GM19351 (cell line): ENCODE results near the gene DUSP16.
"Not testable (repeated sequence)": the region's sequence is repeated elsewhere in the genome, so short reads cannot be mapped to it uniquely, and the experiment has no call there.

Source experiments
- ATAC-seq: cut with Tn5 transposase; IDR thresholded peaks from one replicate; pipeline ENCODE4 v1.9.1; 2021; ENCODE audit warnings: mild to moderate bottlenecking, moderate library complexity; ENCODE audit not compliant: unreplicated experiment

Gene DUSP16

GRCh38 chr12:12473223-12473622 is 89.4 kb downstream of the DUSP16 start:
- no peak for ATAC-seq

GRCh38 chr12:12471982-12472961 is 90.4 kb downstream of the DUSP16 start:
- ATAC-seq, result not testable (repeated sequence)

- ATAC-seq, result no peak
Measured at GRCh38 chr12:12470751-12471306, 91.8 kb downstream of the DUSP16 start.

DNA sequence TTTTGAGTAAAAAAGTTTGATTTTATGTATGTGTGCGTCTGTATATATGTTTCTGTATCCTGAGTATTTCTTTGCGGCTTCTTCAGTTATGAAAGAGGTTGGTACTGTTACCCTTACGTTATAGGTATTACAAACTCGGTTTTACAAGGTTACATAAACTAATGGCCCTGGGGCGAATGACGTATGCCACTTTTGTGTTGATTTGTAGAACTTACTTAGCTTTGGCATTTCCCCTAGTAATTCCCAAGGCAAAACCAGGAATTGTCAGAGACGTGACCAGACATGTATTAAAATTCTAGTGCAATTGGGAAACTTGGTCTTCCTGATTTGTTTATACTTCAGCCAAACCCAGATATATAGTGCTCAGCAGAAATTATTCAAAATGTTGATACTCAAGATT is 93.3 kb downstream of the DUSP16 start:
- no peak for ATAC-seq

DNA sequence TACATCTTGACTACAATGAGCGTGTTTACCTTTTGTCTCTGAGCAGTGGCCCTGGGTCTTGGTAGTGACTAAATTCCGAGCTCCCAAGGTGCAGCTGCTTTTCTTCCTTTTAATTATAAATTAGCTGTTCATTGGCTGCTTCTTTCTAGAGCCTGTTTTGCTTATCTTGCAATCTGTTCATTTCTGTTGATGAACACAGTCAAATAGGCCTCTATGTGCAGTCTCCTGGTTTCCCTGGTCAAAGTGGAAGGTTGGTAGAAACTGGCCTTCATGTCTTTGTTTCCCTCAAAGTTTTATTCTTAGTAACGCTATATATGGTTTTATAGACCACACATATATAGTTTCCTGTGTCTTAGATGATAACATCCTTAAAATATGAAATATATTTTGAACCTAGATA is 94.1 kb downstream of the DUSP16 start:
- ATAC-seq, result no peak

DNA sequence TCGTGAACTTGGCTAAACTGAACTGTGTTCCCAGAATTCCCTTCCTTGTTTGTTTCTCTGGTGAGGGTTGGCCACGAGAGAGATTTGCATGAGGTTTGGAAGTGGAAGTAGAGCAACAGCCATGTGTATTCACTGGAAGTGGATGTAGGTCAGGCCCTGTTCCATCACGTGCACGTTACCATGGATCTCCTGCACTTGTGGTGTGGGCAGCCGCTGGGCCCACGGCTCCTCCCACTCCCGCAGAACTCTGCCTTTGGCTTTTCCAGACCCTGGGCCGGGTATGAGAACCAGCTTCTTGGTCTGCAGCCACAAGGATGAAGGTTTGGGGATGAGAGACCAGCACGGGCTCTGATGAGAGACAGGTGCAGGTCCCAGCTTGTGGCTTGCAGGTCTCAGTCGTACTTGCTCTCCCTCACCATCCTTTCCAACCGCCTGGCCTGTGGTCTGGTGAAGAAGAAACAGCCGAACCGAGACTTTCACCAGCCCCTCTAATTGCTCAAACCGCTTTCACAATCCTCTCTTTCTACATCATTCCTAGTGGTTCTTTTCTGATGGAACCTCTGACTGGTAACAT is 94.9 kb downstream of the DUSP16 start:
- ATAC-seq, result no peak

- ATAC-seq, result no peak
Measured at GRCh38 chr12:12467264-12467663, 95.4 kb downstream of the DUSP16 start.

DNA sequence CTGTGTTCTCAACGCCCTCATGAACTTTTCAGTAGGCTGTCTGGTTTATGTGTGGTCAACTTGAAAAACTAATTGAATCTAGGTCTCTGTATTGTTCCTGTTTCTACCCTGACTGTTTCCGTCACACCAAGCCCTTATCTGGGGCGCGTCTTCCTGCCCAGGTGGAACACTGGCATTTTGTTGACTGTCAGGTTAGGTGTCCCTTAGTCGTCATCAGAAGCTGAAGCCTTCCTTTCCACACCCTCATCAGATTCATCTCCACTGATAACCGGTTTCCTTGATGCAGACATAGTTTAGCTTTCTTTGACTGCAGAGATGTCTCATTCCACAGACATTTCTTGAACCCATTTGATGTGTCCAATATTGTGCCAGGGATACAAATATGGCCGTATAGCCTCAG is 96.5 kb downstream of the DUSP16 start:
- no peak for ATAC-seq

DNA sequence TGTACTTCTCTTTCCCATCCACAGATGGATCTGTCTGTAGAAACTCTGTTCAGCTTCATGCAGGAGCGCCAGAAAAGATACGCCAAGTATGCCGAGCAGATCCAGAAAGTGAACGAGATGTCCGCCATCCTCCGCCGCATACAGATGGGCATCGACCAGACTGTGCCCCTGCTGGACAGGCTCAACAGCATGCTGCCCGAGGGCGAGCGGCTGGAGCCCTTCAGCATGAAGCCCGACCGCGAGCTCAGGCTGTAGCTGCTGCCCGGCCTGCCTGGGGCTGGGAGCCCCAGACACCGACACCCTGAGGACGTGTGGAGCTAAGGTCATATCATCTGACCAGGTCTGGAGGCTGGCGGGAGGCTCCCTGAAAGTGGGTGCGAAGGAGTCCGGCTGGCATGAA is 97.1 kb downstream of the DUSP16 start:
- no peak for ATAC-seq

DNA sequence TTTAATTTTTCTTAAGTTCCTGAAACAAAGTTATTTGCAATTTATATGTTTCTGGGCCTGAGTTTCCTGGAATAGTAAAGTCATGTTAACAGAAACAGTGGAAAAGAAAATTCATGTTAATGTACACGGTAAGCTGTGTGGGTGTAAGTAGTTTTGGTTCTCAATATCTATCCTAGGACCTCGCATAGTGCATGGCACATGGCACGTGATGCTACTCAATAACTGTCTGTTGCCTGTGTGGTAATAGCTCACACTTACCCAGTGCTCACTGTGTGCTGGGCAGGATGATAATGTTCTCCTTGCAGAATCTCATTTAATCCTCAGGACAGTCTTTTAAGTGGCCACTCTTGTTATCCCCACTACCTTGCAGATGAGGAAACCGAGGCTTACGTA is 100.7 kb downstream of the DUSP16 start:
- no peak for ATAC-seq

GRCh38 chr12:12460935-12461922 is 101.4 kb downstream of the DUSP16 start:
- no peak for ATAC-seq

- no peak for ATAC-seq
Measured at GRCh38 chr12:12456637-12457036, 106.0 kb downstream of the DUSP16 start.

DNA sequence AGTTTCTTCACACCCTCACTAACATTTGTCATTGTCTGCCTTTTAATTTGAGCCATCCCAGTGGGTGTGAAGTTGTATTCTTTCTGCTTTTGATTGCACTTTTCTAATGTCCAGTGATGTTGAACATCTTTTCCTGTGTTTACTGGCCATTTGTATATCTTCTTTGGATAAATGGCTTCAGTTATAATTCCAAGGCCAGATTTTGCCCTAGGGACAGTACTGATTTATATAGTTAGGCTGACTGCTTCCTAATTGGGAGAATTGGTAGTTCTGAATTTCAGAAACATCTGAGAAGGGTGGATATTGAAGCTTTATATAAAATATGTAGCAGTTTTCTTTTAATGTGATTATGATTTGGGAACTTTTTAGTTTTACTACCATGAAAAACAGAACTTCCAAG is 108.3 kb downstream of the DUSP16 start:
- ATAC-seq, result no peak

DNA sequence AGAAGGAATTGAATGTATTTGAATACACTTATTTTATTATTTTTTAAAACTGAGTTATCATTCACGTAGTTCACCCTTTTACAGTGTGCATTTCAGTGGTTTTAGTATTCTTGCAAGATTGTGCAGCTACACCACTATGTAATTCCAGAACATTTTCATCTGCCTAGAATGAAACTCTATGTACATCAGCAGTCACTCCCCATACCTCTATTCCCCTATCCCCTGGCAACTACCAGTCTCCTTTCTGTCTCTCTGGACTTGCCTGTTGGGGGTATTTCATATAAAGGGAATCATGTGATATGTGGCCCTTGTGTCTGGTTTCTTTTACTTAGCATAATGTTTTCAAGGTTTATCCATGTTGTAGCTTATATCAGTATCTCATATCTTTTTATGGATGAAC is 109.0 kb downstream of the DUSP16 start:
- ATAC-seq, result no peak

GRCh38 chr12:12452326-12452902 is 110.2 kb downstream of the DUSP16 start:
- ATAC-seq, result no peak

GRCh38 chr12:12451098-12451497 is 111.6 kb downstream of the DUSP16 start:
- ATAC-seq, result no peak

GRCh38 chr12:12450043-12450471 is 112.6 kb downstream of the DUSP16 start:
- ATAC-seq, result no peak

DNA sequence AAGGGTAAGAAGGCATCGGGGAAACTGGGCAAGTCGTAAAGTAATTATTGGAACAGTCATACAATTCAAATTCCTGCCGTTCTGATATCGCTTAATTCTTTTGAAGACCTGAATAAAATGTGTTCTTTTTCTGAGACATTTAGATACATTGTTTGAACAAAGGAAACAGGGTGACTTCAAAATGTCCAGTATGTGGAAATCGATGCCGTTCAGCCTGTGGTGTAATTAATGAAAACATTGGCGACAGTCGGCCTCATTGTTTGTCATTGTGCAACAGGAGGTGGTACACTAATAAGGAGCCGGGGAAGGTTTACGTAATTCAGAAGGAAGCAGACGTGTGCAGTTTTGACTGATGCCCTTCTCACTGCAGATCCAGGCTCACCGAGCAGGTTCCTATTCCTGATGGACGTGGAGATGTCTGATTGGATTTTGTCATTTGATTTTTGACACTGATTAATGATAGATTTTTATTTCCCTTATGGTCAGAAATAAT is 113.1 kb downstream of the DUSP16 start:
- ATAC-seq, result no peak

GRCh38 chr12:12447837-12448236 is 114.8 kb downstream of the DUSP16 start:
- ATAC-seq, result no peak

DNA sequence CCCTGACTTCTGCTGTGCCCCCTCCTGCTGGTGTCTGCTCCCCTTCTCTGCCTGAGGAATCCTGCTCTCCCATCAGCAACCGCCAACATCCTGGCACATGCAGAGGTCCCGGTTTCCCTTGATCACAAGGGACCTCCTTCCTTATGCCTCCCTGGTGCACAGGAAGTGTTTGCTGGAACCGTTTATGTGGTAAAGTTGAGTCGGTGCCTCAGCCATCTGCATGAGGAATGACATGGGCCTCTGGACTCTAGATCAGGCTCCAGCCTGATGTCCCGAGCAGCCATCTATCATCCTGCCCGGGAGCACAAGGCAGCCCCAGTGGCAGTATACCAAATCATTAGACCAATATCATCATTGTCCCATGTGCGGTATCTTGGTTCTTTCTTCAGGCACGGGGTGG is 115.4 kb downstream of the DUSP16 start:
- no peak for ATAC-seq
